Measurements from ENCODE around the gene PINK1. TPM values are rescaled to one million over a fixed set of nuclear protein-coding genes. Genes with fewer than 3 reads are reported as not detected.

PINK1 gene
- total and polyA plus RNA-seq, 2 of the 13 experiments (the other 11 are each of a cell fraction or from before 2014, with no cell fraction given), result 15.3 to 16.1 TPM

DNA sequence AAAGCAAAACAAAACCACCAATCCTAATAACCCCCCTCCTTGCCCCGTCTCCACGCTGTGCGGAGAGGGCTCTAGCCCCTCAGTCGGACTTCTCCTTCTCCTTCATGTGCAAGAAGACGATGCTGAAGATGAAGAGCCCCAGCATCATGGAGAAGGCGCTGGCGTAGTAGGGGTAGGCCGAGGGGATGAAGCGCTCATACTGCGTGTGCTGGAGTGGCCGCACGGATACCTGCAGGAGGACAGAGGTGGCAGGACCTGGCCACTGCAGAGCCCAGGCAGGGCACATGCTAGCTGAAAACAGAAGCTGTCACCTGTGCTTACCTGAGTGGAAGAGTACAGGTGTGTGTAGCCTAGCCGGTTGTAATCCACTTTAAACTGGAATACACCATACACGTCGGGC, 19.0 kb downstream of the PINK1 start:
- H3K36me3 ChIP-seq (replicated peaks in 1 of 2; ENCODE audit: control insufficient read depth in 1 of 2, insufficient read depth in 2 of 2, low read length in 2 of 2), result peaks cover 38 to 74% of the 10 kb centered on the region in 2 experiments
- no peak for FAIRE-seq
- TF ChIP-seq BHLHE40 (IDR thresholded peaks at IDR 0.05; ENCODE audit: low read length) (no peak), ZFP36 (IDR thresholded peaks at IDR 0.05; ENCODE audit: borderline replicate concordance, low read depth, low read length, partially characterized antibody) (no peak), FLYWCH1 (CRISPR knock-in tag; IDR thresholded peaks at IDR 0.05) (no peak), REPIN1 (CRISPR knock-in tag; IDR thresholded peaks at IDR 0.05; ENCODE audit: borderline replicate concordance, low read depth) (no peak), TEAD3 (CRISPR knock-in tag; optimal IDR thresholded peaks at IDR 0.05; ENCODE audit: borderline replicate concordance) (no peak)

DNA sequence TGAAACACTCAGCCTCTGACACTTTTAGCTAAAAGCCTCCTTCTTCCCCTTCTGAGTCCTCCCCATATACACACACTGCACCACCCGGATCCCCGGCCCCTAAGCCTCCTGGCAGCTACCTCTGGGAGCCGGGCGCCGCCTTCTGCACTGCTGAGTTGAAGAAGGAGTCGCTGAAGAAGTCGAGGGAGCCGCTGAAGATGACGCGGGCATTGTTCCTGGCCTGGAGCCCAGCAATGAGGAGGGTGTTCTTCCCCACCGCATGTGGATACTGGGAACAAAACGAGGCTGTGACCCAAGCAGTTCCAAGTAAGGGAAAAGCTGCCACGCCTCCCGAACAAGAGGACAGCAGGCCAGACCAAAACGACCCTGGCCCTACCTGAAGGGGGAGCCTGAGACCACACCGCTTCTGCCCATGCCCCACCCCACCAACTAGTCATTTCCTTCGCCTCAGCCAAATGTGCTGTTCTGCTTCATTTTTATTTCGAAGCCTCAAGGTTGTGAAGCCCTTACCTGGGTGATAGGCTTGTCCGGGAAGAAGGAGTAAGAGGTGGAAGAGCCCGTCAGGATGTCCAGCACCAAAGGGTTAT, 20.9 kb downstream of the PINK1 start:
- no peak for ATAC-seq
- intact Hi-C loops (cut with micrococcal nuclease; ENCODE audit: unreplicated experiment), result no loop called here
- Histone ChIP-seq H3K36me3 (replicated peaks in 1 of 2; ENCODE audit: control insufficient read depth in 1 of 2, insufficient read depth in 2 of 2, low read length in 2 of 2) (peaks cover 43 to 77% of the 10 kb centered on the region in 2 experiments), H4K20me1 (ENCODE audit: insufficient read depth, low read length) (no peaks in the 10 kb centered on the region), H3K4me3 (replicated peaks in 1 of 3; ENCODE audit: insufficient read depth in 1 of 3, low read depth in 2 of 3, low read length in 3 of 3) (no peak overlapping the region), H3K4me1 (ENCODE audit: insufficient read depth, low read length) (peaks cover 28% of the 10 kb centered on the region), H3K27ac (ENCODE audit: extremely low read length, insufficient read depth, low read length) (no peak overlapping the region), H3K9ac (ENCODE audit: insufficient read depth, low read depth, low read length) (no peak overlapping the region), H3K79me2 (ENCODE audit: insufficient read depth, low read length) (peaks cover 28% of the 10 kb centered on the region), H2AFZ (ENCODE audit: low read length) (no peak overlapping the region), H3K9me3 (ENCODE audit: low read length) (no peaks in the 10 kb centered on the region), H3K4me2 (ENCODE audit: low read depth, low read length) (no peak overlapping the region), H3K27me3 (ENCODE audit: control insufficient read depth in 1 of 2, insufficient read depth in 2 of 2, low read length in 2 of 2) (no peaks in the 10 kb centered on the region)
- CTCF ChIA-PET (ENCODE audit: low intra/inter-chr PET ratio, low total read pairs), result no interaction called here
- POLR2A ChIA-PET, result no interaction called here
- no TSS peak for BruUV-seq (replicated peaks)
- DNase-seq (ENCODE audit: low spot score), result no peak
- whole genome bisulfite sequencing (ENCODE audit: low lambda C conversion rate), result 93% methylated on average over 20 of the region's 20 CpGs
- in situ Hi-C loops (cut with HindIII; ENCODE audit: extremely low pct_ligation_motif_present, low pct_unique_long_range_greater_than_20kb), result no loop called here
- TF ChIP-seq, protein P1, sequence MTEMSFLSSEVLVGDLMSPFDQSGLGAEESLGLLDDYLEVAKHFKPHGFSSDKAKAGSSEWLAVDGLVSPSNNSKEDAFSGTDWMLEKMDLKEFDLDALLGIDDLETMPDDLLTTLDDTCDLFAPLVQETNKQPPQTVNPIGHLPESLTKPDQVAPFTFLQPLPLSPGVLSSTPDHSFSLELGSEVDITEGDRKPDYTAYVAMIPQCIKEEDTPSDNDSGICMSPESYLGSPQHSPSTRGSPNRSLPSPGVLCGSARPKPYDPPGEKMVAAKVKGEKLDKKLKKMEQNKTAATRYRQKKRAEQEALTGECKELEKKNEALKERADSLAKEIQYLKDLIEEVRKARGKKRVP (CRISPR knock-in tag; IDR thresholded peaks at IDR 0.05), result no peak
- TF ChIP-seq AGO2 (optimal IDR thresholded peaks at IDR 0.05; ENCODE audit: low read depth, low read length), result peak; percentile 16
- TF ChIP-seq, protein P2, sequence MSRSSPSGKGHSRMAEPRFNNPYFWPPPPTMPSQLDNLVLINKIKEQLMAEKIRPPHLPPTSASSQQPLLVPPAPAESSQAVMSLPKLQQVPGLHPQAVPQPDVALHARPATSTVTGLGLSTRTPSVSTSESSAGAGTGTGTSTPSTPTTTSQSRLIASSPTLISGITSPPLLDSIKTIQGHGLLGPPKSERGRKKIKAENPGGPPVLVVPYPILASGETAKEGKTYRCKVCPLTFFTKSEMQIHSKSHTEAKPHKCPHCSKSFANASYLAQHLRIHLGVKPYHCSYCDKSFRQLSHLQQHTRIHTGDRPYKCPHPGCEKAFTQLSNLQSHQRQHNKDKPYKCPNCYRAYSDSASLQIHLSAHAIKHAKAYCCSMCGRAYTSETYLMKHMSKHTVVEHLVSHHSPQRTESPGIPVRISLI (CRISPR knock-in tag; IDR thresholded peaks at IDR 0.05; ENCODE audit: borderline replicate concordance), result no peak
- no peak for TF ChIP-seq STAT5B (CRISPR knock-in tag; IDR thresholded peaks at IDR 0.05)
- no peak for TF ChIP-seq BRD4 (CRISPR knock-in tag; IDR thresholded peaks at IDR 0.05)
- TF ChIP-seq EEA1 (CRISPR knock-in tag; IDR thresholded peaks at IDR 0.05; ENCODE audit: borderline replicate concordance), result no peak
- TF ChIP-seq ZNF530 (CRISPR knock-in tag; IDR thresholded peaks at IDR 0.05; ENCODE audit: low read depth), result no peak
- no peak for FAIRE-seq

More for the DNA sequence above, 19.0 kb downstream of the PINK1 start:
- Histone ChIP-seq H3K27me3 (ENCODE audit: control insufficient read depth in 1 of 2, insufficient read depth in 2 of 2, low read length in 2 of 2) (no peaks in the 10 kb centered on the region), H4K20me1 (ENCODE audit: insufficient read depth, low read length) (no peaks in the 10 kb centered on the region), H3K4me3 (replicated peaks in 1 of 3; ENCODE audit: insufficient read depth in 1 of 3, low read depth in 2 of 3, low read length in 3 of 3) (no peak overlapping the region), H3K4me1 (ENCODE audit: insufficient read depth, low read length) (peaks cover 9% of the 10 kb centered on the region), H2AFZ (ENCODE audit: low read length) (no peak overlapping the region), H3K9me3 (ENCODE audit: low read length) (no peaks in the 10 kb centered on the region), H3K27ac (ENCODE audit: extremely low read length, insufficient read depth, low read length) (no peak overlapping the region), H3K9ac (ENCODE audit: insufficient read depth, low read depth, low read length) (no peak overlapping the region), H3K4me2 (ENCODE audit: low read depth, low read length) (no peak overlapping the region), H3K79me2 (ENCODE audit: insufficient read depth, low read length) (peaks cover 10% of the 10 kb centered on the region)
- ATAC-seq (no peak), DNase-seq (ENCODE audit: low spot score) (no peak)
- TSS peak; percentile 86 for BruUV-seq (replicated peaks)
- in situ Hi-C loops (cut with HindIII; ENCODE audit: extremely low pct_ligation_motif_present, low pct_unique_long_range_greater_than_20kb) (no loop called here), intact Hi-C loops (cut with micrococcal nuclease; ENCODE audit: unreplicated experiment) (no loop called here)
- CTCF ChIA-PET (ENCODE audit: low intra/inter-chr PET ratio, low total read pairs), result no interaction called here
- WGBS (ENCODE audit: low lambda C conversion rate), result 96% methylated on average over 15 of the region's 15 CpGs
- POLR2A ChIA-PET, result interaction anchor here (1.1 kb wide), 1 partner anchor 9 kb away, joined by 4 read pairs; the partner anchor contains the start of gene DDOST

All from HepG2 (cell line).